Ramos (cell line): ENCODE data around the gene REN.

ENCODE experiments used
- in situ Hi-C: fragments of 300-500 bp; cut with MboI; formaldehyde crosslinking; loops from one replicate; pipeline ENCODE4 v1.14.3; 2022; ENCODE audit warnings: low sequenced_read_pairs; ENCODE audit not compliant: unreplicated experiment

REN gene

DNA sequence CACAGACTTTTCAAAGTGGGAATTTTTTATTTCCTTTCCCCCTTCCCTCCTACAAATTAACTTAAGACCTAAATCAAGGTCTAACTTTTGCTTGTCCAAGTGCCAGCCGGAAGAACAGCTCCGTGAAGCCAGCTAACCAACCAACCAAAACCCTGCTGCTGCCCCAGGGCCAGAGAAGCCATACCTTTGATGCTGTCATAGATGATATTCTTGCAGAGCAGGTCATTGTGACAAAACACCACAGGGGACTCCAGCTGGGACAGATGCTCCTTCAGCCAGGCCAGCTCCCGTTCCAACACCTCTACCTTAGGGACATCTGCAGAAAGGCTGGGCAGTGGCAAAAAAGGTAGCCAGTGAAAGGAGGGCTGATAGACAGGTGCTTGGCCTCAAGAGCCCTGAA is 25.0 kb downstream of the REN start:
- in situ Hi-C loops: loop anchor here (25.0 kb wide), 1 partner anchor 879 kb away; no protein-coding TSS in a partner anchor

DNA sequence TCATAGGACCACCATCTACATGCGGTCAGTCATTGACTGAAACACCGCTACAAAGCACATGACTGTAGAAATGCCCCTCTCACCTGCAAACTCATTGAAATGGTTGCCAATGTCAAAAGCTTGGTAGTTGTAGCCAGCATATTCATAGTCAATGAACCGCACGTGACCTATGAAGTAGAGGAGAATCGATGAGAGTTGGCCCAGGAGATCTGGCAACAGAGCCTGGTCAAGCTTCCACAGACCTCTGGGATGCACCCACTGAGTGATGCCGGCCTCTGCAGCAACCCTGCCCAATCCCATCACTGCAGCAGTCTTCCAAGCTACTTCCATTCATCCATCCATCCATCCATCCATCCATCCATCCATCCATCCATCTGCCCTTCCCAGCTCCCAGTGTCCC is 26.2 kb downstream of the REN start:
- in situ Hi-C loops: loop anchor here (25.0 kb wide), 1 partner anchor 878 kb away; no protein-coding TSS in a partner anchor

DNA sequence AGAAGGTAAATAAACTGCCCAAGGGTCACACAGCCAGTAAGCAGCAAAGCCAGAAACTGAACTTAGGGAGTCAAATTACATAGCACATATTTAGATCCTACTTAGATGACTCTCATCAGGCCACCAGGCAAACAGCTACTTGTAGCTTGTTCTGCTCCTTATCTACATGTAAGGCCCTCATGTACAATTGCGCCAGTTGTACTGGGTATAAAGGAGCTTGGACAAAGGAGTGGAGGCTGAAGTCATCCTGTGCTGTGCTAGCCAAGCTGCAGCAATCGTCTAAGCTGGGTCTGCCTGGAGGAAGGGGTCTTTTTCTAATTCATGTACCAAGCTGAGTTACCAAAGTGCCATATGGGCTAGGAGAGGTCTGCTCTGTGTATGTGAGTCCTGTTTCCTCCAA is 27.0 kb downstream of the REN start:
- in situ Hi-C loops: loop anchor here (25.0 kb wide), 1 partner anchor 877 kb away; no protein-coding TSS in a partner anchor

DNA sequence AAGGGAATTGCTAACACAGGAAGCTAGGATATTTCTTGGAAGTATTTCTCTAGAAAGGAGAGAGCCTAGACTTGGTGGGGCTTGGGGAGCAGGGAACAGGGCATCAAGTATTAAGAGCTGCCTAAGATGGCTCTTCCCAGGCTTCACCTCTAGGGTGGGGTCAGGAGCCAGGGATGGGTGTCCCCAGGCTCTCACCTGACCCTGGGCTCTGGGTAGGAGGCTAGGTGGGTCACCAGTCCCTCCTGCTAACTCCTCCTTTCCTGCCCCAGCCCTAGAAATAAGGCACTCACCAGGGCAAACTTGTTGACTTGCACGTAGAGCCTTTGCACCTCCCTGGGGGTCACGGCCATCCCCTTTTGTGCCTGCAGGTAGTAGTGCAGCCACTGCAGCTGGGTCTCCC is 29.3 kb downstream of the REN start:
- in situ Hi-C loops: loop anchor here (25.0 kb wide), 1 partner anchor 875 kb away; no protein-coding TSS in a partner anchor

DNA sequence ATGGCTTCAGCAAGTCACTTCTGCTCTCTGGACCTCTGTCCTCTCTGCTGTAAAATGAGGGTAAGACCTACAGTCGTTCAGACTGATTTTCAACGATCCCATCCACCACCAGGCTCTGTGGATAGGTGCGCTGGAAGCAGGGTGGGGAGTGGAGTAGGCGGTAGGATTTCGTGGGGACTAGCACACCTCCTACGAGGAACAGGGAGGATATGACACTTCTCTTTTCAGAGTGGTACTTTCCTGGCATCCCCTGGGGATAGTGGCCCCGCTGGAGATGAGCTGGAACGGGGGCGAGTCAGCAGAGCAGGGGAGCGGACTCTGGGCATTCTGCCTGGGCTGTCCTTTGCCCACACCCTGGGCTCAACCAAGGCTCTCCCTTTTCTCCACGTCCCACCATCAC is 32.0 kb downstream of the REN start:
- in situ Hi-C loops: loop anchor here (25.0 kb wide), 1 partner anchor 872 kb away; no protein-coding TSS in a partner anchor

DNA sequence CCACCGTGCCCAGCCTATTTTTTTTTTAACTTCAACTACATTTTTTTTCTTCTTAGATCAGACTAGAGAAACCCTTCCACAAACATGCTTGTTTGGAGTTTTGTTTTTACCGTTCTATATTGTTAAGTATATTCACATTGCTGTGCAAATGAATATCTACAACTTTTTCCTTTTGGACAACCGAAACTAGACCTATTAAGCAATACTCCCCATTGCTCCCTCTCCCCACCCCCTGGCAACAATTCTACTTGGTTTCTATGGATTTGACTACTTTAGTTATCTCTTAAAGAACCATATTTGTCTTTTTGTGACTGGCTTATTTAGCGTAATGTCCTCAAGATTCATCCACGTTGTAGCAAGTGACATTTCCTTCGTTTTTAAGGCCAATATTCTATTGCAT is 33.4 kb downstream of the REN start:
- in situ Hi-C loops: loop anchor here (25.0 kb wide), 1 partner anchor 870 kb away; no protein-coding TSS in a partner anchor

DNA sequence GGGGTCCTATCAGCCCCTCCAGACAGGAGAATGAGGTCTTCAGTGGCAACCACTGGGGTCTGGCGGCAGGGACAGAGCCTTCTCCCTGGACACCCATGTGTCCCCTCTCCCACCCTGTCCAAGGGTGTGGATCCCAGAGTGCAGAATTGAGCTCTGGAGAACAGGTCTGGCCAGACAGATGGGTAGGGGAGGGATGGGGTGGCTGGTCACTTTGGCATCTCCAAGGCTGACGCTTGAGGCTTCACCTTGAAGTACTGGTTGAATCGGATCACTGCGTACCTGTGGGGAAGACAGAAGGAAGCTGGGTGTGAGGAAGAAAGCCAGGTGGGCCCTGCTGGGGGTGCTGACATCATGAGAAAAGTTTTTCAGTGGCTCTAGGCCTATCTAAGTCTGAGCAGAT is 34.2 kb downstream of the REN start:
- in situ Hi-C loops: loop anchor here (25.0 kb wide), 1 partner anchor 870 kb away; no protein-coding TSS in a partner anchor

DNA sequence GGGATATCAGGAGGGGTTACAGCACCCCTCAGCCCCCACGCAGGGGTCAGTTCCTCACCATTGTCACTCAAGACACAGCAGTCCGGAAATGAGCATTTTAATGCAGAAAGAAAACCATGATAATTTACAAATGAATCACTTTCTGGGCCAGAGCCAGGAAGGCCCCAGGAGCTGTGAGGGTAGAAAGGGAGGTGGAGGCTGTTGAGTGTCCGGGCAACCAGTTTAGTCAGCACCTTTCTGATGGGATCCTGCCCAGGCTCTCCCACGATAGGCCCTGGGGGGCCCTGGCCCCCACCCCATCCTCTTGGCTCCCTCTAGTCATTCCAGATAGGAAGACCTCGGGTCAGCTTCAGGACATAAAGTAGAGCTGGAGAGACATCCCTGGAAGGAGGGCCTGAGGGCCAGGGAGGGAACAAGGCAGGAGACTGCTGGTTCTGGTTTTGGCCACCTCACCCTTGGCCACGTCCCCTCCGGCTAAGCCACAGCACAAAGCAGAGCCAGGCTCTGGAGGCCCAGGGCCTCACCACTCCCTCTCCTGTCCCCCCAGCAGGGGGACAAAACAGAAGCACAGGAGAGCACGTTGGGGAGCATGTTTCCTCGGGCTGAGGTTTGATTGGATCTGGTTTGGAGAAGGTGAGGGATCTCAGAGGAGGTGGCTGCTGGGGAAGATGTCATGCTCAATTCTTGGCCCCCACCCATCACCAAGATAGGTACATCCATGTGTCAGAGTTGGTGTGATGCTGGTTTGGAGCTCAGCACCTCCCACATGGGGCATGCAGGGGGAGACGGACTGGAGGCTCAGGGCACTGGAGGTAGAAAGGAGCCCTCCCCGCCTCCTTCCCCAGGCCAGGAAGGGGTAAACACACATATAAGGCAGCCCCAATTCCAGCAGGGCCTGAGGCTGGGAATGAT is 34.9 kb downstream of the REN start:
- in situ Hi-C loops: loop anchor here (25.0 kb wide), 1 partner anchor 869 kb away; no protein-coding TSS in a partner anchor

DNA sequence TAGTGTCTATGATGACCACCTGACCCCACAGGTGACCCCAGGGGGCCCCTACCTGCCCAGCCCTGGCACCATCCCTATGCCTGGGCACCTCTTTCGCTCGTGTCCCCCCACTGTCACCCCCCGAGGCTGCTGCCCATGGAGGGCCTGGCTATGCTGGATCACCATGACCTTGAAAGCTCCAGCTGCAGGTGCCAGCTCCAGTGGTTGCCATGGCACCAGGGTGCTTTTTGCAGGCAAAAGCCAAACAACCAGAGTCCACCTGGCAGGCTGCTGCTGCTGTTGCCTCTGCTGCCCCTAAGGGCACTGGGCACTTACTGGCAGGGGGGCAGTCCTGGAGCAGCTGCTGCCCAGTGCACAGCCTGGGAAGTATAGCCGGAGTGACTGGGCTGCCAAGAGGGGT is 36.0 kb downstream of the REN start:
- in situ Hi-C loops: loop anchor here (25.0 kb wide), 1 partner anchor 868 kb away; no protein-coding TSS in a partner anchor

DNA sequence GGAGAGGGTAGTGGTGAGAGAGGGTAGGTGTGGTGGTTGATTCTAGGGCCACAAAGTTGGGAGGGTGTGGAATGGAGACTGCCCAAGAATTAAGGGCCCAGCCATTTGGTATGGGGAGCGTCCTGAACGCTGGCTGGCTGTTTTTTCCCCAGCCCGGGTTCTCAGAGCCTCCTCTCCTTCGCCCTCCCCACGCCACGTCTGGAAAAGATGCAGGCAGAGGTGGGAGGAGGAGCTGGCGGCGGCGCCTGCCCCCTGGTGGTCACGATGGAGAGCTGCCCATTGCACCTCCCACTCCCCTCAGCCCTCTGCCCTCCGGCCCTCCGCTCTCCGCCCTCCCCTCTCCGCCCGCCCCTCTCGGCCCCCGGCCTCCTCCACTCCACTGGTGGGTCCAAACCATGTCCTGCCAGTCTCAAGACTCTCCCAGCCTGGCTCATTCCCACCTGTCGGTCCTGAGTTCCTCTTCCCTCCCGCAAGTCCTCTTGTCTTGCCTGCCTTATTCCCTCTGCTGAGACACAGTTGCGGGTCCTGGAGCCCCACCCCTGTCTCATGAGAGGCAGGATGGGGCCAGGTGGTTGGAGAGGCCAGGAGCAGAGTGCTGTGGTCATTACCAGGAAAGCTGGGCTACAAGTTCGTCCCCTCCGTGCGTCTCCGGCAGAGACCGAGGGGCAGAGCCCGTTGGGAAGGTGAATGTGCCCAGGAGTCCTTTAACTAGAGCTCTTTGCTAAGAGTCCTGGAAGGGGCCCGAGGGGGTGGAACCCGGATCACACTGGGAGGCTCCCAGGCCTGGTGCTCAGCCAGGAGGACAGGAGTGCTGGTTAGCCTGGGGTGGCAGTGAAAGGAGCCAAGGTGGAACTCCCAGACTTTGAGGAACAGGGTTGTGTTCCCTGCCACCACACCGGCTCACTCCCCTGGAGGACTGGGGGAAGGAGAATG is 36.9 kb downstream of the REN start:
- in situ Hi-C loops: loop anchor here (5.0 to 25.0 kb wide), 2 partner anchors 267 to 867 kb away; partner anchors contain the start of gene SNRPE

DNA sequence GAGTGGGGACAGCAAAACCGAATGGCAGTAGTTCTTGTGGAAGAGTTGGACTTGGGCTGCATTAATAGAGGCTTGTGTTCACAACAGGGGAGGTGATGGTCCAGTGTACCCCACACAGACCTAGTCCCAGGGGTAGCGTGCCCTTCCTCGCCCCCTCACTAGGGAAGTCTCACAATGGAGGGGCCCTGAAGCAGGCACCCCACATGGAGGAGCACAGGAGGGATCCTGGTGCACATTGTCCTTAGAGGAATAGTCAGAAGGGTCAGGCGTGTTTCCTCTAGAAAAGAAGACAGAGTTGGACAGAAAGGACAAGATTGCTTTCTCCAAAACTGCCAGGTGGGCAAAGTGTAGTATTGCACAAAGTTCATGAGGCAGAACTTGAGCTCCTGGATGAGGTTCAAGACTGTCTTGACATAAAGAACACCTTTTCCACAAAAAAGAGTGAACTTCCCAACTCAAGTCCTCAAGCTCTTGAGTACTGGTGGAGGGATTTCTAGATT is 37.6 kb downstream of the REN start:
- in situ Hi-C loops: loop anchor here (5.0 to 25.0 kb wide), 2 partner anchors 266 to 866 kb away; partner anchors contain the start of gene SNRPE

DNA sequence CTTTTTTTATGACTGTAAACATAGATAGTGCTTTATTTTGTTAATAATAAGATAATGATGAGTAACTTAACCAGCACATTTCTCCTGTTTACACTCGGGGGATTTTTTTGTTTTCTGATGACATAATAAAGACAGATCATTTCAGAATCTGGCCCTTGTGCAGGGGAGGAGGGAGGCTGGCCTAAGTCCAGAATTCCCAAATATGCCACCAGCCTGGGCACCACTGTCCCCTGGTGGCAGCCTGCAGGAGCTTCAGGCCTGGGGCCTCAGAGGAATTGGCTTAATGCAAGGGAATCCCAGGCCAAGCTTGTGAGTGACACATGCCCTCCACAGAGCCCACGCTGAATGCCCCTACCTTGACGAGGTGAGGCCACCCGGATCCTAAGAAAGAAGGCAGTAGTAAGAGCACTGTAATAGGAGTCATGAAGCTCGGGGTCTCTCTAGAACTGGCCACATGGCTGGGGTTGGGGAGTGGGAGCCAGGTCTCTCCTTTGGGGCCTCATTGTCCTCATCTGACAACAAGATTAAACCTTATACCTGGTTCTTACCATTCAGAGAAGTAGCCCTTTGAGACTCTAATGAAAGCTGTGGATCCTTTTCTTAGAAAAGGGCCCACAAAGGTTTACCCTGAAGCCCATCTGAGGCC is 38.4 kb downstream of the REN start:
- in situ Hi-C loops: loop anchor here (5.0 to 25.0 kb wide), 2 partner anchors 265 to 865 kb away; partner anchors contain the start of gene SNRPE

DNA sequence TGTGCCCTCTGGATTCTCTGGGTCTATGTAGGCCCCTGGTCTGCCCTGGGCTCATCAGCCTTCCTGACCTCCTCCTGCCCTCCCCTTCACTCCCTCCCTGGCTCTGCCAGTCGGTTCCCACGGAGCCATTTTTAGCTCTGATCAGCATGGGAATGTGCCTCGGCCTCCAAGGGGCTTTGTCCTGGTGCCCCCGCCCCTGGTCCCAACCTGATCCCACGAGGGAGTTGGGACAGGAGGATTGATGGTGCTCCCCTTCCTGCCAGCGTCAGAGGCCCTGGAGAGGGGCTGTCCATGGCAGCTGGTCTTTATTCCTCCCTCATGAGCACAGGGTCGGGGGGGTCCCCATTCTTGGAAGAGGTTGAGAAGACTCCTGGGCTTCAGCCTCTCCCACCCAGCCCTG is 39.2 kb downstream of the REN start:
- in situ Hi-C loops: loop anchor here (5.0 to 25.0 kb wide), 2 partner anchors 265 to 865 kb away; partner anchors contain the start of gene SNRPE

DNA sequence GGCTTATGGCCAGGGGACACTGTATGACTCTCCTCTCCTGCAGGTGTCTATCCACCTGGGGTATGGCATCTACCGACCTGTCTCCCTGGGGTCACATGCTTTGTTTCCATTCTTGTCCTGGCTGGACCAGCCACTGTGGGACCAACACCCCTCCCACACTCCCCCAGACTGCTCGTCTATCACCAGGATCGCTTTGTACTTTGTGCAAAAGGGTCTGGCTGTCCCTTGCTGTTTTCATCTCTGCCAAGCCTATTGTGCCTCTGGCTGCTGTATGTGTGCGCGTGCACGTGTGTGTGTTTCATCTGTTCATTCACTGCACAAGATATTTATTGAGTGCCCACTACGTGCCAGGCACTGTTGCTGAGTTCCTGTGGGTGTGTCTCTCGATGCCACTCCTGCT is 39.8 kb downstream of the REN start:
- in situ Hi-C loops: loop anchor here (5.0 to 25.0 kb wide), 2 partner anchors 264 to 864 kb away; partner anchors contain the start of gene SNRPE

DNA sequence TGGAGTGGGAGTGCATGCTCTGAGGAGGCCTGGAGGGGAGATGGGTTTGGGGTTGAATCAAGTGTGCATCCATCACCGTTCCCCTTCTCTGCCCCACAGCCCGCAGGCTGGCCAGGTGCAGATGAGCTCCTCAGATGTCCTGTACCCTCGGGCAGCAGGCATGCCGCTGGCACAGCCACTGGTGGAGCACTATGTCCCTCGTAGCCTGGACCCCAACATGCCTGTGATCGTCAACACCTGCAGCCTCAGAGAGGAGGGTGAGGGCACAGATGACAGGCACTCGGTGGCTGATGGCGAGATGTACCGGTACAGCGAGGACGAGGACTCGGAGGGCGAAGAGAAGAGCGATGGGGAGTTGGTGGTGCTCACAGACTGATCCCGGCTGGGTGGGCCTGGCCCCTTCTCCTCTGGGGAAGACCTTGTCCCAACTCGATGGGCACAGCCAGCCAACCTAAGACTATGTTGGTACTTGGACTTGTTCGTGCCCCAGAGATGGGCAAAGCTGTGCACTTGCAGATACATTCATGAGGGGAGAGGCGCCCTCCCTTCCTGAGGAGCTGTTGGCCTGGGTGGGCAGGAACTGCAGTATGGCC is 40.3 kb downstream of the REN start:
- in situ Hi-C loops: loop anchor here (5.0 to 25.0 kb wide), 2 partner anchors 264 to 864 kb away; partner anchors contain the start of gene SNRPE

DNA sequence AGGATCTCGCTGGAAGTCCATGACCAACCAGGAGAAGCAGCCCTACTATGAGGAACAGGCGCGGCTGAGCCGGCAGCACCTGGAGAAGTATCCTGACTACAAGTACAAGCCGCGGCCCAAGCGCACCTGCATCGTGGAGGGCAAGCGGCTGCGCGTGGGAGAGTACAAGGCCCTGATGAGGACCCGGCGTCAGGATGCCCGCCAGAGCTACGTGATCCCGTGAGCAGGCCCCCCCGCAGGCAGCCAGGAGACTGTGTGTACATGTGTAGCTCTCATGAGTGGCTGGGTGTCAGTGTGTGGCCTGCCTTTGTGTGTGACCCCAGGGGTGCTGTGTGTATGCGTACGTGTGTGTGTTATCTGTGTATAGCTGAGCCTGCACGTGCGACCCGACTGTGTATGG is 41.5 kb downstream of the REN start:
- in situ Hi-C loops: loop anchor here (5.0 to 25.0 kb wide), 2 partner anchors 262 to 862 kb away; partner anchors contain the start of gene SNRPE

DNA sequence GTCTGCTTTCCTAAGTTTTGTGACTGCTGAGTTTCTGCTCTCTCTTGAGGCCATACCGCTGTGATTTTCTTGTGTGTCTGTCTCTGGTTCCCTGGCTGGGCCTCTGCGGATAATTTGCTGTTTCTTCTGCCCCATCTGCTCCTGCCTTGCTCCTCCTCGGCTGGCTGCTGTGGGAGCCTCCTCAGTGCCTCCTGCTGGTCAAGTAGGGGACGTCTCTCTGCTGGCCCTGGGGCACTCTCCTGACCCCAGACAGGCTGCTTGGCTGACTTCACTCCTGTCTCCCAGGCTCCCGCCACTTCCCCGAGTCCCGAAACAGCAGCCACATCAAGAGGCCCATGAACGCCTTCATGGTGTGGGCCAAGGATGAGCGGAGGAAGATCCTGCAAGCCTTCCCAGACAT is 42.8 kb downstream of the REN start:
- in situ Hi-C loops: no loop called here

DNA sequence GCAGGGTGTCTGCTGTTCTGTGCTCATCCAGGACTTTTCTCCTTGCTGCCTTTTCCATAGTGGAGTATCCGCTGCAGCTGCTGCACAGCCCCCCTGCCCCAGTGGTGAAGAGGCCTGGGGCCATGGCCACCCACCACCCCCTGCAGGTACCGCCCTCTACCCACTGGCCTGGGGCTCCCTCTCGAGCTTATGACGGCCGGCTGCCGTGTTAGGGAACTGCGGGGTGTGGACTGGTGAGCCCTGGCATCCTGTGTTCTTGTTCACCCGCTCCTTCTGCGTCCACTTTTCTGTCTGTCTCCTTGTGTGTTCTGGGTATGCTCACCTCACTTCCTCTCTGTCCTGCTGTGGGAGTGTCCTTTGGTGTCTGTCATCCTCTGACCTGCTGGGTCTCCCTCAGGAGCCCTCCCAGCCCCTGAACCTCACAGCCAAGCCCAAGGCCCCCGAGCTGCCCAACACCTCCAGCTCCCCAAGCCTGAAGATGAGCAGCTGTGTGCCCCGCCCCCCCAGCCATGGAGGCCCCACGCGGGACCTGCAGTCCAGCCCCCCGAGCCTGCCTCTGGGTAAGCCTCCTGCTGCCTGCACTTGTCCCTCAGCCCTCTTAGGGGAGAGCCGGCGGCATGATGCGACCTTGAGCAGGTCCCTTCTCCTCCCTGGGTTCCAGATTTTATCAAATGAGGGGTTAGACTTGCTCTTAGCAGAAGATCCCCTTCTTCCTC is 44.1 kb downstream of the REN start:
- in situ Hi-C loops: no loop called here
